Activated CD4-positive, alpha-beta T cell treated with anti-CD3 and anti-CD28 coated beads, Interleukin-2, Interleukin-6, amounts not matched to agents 100 ng/mL and 50 ng/mL, durations not matched to agents 16 hours and 8 hours (primary cell): Measurements from ENCODE around the gene ATF6.
"Not testable (repeated sequence)": the region's sequence is repeated elsewhere in the genome, so short reads cannot be mapped to it uniquely, and the experiment has no call there.

Source experiments
- DNase-seq: peaks from one replicate; pipeline ENCODE4 v3.0.0-alpha.2; 2020

Gene ATF6

DNA sequence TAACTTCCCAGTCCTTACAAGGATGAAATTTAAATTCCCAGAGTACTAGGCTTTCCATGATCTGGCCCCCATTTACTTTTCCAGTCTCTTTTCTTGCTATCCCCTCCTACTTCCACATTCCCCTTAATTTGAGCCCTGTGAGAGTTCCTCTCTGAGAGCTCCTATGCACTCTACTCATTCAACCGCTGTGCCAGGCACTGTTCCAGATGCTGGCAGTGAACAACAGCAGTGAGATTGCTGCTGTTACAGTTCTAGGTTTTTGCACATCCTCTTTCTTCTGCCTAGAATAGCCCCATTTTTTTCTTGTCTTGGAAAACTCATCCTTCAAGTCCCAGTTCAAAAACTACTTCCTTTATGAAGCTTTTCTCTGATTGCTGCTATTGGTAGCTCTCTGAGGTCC lies 18.8 kb downstream of the ATF6 start:
- no peak for DNase-seq

DNA sequence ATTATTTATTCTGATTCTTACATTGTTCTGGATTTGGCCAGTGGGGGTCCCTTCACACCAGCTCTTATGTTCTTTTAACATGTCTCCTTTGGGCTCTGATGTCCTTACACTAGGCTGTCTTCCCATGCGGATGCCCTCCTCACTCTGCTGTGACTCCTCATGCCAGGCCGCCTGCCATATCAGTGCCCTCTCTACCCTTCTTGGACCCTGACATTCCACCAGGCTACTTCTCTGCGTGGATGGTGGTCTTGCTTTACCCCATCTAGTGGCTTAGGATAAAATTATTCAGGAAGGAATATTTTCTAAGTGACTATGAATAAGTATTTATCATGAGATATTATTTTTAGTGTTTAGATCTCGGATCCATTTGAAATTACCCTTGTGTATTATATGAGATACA lies 21.2 kb downstream of the ATF6 start:
- no peak for DNase-seq

DNA sequence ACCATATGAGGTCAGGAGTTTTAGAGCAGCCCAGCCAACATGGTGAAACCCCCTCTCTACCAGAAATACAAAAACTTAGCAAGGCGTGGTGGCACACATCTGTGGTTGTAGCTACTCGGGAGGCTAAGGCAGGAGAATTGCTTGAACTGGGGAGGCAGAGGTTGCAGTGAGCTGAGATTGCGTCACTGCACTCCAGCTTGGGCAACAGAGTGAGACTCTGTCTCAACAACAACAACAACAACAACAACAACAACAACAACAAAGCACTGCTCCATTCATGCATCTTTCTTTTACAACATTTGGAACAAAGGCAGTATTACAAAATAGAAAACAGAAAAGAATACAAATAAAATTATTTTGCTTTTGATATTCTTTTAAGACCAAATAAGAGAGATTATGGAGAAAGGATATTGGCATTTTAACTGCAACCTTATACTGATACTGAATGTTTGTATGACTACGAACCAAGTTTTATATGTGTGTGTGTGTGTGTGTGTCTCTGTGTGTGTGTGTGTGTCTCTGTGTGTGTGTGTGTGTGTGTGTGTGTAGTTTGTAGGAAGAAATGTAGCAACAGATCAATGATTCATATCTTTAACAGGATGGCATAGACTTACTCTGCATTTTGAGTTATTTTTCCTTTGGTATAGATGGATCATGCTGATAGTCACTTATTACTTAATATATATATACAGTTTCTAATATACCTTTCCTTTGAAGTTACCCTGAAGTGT lies 24.6 kb downstream of the ATF6 start:
- no peak for DNase-seq

DNA sequence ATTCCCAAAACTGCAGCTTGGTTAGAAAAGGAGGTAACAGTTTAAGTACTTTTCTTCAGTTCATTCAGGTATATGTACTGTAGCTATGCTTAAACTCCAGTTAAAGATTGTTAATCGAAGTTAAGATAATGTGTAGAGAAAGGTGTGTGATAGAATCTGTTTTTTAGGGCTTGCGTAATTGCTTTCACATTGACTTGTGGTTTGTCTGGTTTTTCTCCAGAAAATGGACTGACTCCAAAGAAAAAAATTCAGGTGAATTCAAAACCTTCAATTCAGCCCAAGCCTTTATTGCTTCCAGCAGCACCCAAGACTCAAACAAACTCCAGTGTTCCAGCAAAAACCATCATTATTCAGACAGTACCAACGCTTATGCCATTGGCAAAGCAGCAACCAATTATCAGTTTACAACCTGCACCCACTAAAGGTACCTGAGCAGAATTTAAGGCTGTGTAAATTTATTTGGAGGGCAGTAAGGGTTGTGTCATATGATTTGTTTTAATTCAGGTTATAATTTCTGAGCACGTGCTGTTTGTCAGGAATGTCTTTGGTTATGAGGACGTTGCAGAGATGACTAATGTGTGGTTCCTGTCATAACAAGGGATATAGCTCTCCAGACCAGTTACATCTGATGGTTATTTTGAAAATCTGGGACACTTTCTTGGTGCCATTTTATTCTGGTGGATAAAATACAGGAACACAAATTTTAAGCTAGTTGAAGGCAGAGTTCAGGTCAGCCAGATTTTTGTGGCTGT lies 26.0 kb downstream of the ATF6 start:
- peak; percentile 26 for DNase-seq

DNA sequence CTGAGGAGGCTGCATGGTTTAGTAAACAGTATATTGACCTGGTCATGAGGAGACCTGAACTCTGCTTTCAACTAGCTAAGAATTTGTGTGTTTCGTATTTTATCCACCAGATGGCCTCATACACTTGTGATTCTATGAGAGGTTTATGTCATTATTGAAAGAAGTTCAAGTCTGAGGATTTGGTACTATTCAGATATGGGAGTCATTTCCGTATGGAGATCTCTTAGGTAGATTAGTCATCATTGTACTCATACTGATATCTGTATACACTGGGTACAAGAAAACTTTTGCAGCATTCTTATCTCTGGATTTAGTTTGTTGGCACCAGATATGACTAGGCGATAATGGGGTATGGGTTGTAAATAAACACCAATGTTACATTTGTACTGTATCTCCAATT lies 26.6 kb downstream of the ATF6 start:
- peak; percentile 79 for DNase-seq

DNA sequence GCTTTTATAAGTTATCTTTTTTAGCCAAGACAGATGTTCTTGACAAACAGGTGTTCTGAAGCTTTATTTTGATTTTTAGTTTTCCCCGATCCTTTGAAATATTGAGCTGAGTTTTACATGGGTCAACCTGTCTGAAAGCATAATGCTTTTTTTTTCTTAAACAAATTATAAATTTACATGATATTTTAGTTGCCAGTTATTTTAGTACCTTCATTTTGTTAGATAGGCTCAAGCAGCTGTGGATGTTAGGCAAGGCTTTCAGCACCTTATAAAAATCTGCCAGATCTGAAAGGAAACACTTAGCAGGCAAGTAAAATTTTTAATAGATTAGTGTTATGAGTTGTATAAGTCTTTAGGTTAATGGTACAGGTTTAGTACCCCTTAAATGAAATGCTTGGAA lies 33.7 kb downstream of the ATF6 start:
- no peak for DNase-seq

DNA sequence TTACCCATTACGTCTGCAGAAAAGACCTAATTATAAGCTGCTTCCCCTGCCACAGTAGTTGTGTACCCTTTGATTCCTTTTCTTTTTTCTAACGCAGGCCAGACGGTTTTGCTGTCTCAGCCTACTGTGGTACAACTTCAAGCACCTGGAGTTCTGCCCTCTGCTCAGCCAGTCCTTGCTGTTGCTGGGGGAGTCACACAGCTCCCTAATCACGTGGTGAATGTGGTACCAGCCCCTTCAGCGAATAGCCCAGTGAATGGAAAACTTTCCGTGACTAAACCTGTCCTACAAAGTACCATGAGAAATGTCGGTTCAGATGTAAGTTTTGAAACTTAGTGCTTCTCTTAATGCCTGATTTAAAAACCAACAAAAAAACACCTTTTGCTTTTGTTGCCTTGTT lies 35.8 kb downstream of the ATF6 start:
- DNase-seq: no peak

DNA sequence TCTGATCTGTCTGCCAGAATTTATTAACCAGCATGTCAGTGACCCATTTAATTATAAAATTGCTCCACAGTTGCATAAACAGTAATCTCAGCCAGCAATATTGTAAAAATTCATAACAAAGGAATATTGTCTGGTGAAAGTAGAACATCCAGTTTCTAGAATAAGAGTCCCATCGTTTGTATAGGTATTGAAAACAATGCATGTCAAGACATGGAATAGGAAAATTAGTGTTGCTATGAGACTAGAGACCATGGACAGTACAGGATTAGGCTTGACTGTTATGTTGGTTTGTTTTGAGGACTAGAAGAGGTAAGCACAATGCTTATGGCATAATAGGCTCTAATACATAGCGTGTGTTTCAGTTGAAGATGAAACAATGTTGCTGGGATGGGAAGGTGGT lies 37.1 kb downstream of the ATF6 start:
- no peak for DNase-seq

DNA sequence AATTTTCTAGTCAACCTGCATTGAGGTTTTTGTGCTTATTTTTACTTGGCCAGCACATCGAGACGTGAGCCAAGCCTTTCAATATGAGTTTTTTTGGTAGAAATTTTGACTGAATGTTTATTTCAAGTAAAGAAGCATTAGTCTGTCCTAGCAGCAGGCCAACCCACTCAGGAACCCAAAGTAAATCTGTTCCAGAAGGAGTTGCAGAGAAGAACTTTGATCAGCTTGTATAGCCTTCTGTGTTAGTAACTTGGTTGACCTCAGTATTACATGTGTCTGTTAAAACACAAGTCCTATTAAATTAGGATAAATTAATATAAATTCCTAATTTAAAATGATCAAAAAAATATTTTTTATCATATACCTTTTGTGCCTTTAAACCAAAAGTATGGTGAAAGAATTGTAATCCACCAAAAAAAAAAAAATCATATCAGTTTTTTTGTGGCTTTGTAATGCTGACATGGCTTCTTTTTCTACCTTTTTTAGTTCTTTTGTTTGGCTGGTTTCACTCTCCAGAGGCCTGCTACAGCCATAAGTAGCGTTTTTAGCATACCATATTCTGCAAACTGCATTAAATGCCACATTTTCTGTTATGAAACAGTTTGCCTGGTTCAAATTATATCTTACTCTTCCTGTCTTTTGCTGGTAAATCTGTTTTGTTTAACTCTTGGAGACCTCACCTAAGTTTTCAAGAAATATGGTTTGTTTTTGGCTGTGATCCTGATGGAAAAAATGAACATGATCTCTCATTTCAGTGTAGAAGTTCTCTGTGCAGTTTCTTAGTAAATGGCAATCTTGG lies 39.5 kb downstream of the ATF6 start:
- peak; percentile 7 for DNase-seq

DNA sequence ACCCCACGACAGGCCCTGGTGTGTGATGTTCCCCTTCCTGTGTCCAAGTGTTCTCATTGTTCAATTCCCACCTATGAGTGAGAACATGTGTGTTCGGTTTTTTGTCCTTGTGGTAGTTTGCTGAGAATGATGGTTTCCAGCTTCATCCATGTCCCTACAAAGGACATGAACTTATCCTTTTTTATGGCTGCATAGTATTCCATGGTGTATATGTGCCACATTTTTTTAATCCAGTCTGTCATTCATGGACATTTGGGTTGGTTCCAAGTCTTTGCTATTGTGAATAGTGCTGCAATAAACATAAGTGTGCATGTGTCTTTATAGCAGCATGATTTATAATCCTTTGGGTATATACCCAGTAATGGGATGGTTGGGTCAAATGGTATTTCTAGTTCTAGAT lies 43.1 kb downstream of the ATF6 start:
- not testable (repeated sequence) for DNase-seq

DNA sequence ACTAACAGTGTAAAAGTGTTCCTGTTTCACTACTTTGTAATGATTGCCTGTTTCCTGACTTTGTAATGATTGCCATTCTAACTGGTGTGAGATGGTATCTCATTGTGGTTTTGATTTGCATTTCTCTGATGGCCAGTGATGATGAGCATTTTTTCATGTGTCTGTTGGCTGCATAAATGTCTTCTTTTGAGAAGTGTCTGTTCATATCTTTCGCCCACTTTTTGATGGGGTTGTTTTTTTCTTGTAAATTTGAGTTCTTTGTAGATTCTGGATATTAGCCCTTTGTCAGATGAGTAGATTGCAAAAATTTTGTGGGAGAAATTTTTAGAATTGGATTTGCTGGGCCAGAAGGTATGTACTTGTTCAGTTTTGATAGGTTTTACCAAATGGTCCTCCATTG lies 43.5 kb downstream of the ATF6 start:
- not testable (repeated sequence) for DNase-seq

DNA sequence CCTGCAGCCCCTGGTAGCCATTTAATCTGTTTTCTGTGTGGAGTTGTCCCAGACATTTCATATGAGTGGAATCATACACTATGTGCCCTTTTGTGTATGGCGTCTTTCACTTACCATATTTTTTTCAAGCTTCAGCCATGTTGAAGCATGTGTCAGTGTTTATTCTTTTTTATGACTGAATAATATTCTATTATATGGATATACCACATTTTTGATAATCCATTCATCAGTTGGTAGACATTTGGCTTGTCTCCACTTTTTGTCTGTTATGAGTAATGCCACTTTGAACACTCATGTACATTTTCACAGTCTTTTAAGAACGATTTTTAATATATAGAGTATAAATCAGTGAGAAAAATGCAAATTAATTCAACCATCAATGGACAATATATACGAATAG lies 44.7 kb downstream of the ATF6 start:
- no peak for DNase-seq

DNA sequence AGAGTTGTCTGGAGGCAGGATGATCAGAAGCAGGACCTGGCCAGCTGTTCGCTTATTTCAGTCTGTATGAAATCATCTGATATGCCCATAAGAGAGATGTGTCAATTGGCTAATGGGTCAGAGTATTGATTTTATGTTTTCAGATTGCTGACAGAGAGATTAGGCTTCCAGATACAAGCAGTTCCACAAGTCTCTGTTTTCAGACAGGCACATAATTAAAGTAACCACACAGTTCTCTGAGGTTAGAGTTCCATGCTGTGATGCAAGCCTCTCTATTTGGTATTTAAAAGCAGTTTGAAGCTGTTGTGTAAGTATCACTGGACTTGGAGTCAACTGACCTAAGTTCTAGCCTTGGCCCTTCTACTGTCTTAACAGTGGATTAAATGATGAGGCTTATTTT lies 50.1 kb downstream of the ATF6 start:
- DNase-seq: no peak

DNA sequence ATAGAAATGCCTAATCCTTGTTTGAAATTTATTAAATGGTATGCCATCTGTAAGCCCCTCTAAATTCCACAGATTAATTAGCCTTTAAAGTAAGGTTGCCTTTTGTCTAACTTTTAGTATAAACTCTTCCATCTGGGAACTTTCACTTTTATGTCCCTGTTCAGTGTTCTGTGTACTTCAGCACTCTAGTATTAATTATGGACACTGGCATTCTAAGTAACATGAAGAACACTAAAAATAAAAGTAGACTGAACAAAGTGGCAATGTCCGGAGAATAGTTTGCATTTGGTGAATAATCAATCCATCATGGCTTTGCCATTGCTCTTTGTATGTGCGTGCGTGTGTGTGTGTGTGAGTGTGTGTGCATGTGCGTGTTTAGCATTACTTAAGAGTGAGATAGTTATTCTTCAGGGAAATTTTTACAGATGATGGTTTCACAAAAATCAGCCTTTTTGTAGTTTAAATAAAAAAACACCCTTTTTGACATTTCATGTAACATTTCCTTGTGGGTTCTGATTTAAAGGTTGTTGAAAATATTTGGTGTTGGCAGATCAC lies 51.1 kb downstream of the ATF6 start:
- no peak for DNase-seq

DNA sequence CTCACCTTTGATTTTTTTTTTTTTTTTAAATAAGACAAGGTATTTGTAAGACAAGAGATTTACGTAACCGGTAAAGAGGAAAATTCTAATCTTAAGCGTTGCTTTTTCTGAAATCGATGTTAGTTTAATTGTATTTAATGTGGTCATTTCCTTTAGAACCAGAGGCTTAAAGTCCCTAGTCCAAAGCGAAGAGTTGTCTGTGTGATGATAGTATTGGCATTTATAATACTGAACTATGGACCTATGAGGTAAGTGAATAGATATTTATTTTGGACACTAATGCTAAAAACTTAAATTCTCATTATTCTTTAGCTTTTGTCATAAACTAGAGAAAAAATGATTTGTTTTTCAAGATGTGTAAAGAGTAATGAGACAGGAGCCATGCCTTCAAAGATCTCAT lies 54.8 kb downstream of the ATF6 start:
- DNase-seq: no peak

DNA sequence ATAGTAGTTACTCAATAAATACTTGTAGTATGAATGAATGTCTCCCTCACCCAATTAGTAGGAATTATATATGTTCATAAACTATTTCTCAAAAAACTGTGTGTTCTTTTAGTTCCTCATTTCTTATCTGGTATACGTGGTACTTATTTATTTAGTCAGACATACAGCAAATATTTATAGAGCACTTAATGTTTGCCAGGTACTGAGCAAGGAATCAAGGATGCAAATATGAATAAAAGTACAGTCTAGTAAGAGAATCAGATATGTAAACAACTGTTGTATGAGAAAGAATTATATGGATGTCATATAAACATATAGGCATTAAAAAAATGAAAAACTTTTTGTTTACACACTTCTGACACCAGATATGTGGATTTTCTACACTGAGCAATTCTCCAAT lies 58.5 kb downstream of the ATF6 start:
- DNase-seq: no peak

DNA sequence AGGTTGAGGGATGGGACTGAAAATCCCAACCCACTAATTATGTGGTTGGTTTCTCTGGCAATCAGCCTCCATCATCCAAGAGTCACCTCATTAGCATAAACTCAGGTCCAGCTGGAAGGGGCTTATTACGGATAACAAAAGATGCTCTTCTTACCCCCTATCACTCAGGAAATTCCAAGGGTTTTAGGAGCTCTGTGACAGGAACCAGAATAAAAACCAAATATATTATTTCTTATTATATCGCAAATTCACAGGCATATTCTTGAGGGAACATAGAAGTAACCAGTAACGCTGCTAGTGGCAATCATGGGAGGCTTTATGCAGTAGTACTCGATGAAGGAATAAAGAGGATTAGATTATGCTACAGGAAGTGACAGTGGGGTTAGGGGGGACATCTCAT lies 59.7 kb downstream of the ATF6 start:
- DNase-seq: no peak

DNA sequence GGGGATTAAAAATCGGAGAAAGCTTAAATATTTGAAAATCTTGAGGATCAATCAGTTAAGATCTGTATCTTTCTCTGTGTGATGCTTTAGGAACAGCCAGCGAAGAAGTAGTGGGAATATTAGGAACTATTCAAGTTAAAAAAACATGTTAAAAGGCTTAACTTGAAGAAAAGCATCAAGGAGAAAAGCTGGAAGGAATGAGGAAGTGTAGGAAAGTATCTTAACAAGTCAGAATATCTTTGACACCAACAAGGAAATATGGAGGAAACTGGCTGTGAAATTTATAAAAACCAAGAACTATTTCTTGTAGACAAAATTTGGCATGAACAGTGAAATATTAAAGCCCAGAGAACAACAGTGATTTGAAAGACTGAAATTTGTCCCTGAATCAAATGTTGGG lies 60.4 kb downstream of the ATF6 start:
- no peak for DNase-seq

DNA sequence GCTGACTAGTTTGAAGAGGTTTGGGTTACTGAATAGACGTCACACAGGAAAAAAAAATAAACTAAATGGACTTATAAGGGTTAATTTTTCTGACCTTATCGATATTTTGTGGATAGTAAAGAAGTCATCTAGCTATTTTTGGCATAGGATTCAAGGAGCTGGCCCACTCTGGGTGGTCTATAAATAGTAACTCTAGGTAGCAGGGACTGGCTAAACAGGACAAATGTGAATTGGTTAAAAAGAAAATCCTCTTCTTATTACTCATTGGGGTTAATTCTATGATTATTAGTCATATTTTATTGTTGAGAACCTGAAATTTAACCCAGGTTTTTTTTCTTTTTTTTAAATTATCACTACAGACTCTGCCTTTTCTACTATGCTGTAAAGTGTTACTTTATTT lies 61.7 kb downstream of the ATF6 start:
- DNase-seq: no peak

DNA sequence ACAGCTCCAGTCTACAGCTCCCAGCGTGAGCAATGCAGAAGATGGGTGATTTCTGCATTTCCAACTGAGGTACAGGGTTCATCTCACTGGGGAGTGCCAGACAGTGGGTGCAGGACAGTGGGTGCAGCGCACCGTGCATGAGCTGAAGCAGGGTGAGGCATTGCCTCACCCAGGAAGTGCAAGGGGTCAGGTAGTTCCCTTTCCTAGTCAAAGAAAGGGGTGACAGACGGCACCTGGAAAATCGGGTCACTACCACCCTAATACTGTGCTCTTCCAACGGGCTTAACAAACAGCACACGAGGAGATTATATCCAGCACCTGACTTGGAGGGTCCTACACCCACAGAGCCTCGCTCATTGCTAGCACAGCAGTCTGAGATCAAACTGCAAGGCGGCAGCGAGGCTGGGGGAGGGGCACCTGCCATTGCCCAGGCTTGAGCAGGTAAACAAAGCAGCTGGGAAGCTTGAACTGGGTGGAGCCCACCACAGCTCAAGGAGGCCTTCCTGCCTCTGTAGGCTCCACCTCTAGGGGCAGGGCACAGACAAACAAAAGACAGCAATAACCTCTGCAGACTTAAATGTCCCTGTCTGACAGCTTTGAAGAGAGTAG lies 66.3 kb downstream of the ATF6 start:
- not testable (repeated sequence) for DNase-seq

DNA sequence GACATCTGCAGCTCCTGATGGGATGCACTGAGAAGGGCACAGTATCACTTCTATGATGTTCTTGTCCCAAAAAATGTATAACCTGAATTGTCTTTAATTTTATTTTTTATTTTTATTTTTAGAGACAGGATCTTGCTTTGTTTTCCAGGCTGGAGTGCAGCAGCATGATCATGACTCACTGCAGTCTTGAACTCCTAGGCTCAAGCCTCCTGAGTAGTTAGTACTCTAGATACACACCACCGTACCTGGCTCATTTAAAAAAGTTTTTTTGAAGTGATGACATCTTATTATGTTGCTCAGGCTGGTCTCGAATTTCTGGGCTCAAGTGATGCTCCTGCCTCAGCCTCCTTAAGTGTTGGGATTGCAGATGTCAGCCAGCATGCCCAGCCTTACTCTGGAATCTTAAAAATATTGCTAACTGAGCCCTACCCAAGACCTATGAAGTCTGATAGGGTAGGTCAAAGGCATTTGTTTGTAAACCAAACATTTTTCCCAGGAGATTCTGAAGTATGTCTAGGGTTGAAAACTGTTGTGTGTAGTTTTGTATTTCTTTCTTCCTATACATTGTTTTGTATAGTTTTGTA lies 68.9 kb downstream of the ATF6 start:
- DNase-seq: no peak

DNA sequence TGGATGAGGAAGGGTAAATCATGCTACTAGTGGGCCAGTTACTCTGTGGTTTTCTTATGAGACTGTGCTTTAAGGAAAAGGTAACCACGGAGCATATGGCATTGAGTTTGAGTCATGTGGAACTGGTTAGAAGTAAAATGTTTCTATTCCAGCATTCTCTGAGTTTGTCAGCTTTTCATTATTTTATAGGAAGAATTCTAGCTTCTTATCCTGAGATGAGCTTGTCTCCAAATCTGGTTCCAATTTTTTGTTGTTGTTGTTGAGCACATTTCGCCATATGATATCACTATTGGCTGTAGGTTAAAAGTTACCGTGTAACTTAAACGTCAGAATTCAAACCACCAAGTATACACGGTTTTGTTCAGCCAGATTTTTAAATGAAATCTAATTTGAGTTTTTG lies 69.9 kb downstream of the ATF6 start:
- no peak for DNase-seq

DNA sequence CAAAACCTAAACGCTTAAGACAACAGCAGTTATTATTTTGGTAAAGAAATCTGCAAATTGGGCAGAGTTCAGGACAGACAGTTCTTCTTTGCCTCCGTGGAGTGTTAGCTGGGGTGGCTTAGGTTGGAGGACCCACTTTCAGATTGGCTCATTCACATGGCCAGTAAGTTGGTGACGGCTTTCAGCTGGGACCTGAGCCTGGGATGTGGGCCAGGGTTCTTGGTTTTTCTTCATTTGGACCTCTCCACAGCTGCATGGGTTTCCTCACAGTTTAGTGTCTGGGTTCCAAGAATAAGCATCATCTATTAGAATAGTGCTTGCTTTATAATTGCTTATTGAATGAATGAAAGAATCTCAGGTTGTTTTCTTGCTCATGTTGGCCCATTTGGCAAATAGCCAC lies 72.2 kb downstream of the ATF6 start:
- no peak for DNase-seq
